ENCODE results near the gene SLC1A3. TPM values are rescaled to one million over a fixed set of nuclear protein-coding genes. Genes with fewer than 3 reads are reported as not detected.
"Not testable (repeated sequence)": the region's sequence is repeated elsewhere in the genome, so short reads cannot be mapped to it uniquely, and the experiment has no call there.

Gene SLC1A3
- total RNA-seq, 2 experiments from 2014 or later: 0.34 to 0.74 TPM

DNA sequence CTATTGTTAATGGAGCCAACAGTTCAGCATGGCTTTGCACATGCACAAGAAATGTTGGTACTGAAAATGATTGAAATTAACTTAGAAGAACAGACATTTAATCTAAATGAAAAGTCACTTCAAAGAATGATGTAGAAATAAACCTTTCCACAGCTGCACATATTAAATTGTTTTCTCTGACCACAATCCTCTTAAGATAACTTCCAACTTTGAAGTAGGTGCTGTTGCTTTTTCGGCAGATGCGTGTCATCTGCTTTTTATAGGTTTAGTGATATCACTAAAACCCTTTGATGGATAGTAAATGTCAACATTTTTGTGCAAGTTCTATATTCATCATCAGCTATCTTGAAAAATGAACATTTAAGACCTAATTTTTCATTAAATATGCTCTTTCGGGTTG, 25.3 kb upstream of the SLC1A3 start:
- H3K36me3 Mint-ChIP-seq (ENCODE audit: low read depth): no peaks in the 10 kb centered on the region
- intact Hi-C loops (cut with micrococcal nuclease): no loop called here
- H3K27ac Mint-ChIP-seq: no peak overlapping the region
- DNase-seq (no peak), ATAC-seq (no peak)
- ChIA-PET POLR2A (no interaction called here), CTCF (interaction anchor here (0.6 kb wide), 1 partner anchor 313 kb away, joined by 3 read pairs; no protein-coding TSS in a partner anchor)
- H3K9me3 Mint-ChIP-seq: no peaks in the 10 kb centered on the region
- no peaks in the 10 kb centered on the region for H3K4me1 Mint-ChIP-seq (ENCODE audit: low read depth)
- no peak overlapping the region for H3K4me3 Mint-ChIP-seq
- H3K27me3 Mint-ChIP-seq: peaks cover 8% of the 10 kb centered on the region
- TF ChIP-seq, protein P1, sequence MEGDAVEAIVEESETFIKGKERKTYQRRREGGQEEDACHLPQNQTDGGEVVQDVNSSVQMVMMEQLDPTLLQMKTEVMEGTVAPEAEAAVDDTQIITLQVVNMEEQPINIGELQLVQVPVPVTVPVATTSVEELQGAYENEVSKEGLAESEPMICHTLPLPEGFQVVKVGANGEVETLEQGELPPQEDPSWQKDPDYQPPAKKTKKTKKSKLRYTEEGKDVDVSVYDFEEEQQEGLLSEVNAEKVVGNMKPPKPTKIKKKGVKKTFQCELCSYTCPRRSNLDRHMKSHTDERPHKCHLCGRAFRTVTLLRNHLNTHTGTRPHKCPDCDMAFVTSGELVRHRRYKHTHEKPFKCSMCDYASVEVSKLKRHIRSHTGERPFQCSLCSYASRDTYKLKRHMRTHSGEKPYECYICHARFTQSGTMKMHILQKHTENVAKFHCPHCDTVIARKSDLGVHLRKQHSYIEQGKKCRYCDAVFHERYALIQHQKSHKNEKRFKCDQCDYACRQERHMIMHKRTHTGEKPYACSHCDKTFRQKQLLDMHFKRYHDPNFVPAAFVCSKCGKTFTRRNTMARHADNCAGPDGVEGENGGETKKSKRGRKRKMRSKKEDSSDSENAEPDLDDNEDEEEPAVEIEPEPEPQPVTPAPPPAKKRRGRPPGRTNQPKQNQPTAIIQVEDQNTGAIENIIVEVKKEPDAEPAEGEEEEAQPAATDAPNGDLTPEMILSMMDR (IDR thresholded peaks at IDR 0.05): no peak

DNA sequence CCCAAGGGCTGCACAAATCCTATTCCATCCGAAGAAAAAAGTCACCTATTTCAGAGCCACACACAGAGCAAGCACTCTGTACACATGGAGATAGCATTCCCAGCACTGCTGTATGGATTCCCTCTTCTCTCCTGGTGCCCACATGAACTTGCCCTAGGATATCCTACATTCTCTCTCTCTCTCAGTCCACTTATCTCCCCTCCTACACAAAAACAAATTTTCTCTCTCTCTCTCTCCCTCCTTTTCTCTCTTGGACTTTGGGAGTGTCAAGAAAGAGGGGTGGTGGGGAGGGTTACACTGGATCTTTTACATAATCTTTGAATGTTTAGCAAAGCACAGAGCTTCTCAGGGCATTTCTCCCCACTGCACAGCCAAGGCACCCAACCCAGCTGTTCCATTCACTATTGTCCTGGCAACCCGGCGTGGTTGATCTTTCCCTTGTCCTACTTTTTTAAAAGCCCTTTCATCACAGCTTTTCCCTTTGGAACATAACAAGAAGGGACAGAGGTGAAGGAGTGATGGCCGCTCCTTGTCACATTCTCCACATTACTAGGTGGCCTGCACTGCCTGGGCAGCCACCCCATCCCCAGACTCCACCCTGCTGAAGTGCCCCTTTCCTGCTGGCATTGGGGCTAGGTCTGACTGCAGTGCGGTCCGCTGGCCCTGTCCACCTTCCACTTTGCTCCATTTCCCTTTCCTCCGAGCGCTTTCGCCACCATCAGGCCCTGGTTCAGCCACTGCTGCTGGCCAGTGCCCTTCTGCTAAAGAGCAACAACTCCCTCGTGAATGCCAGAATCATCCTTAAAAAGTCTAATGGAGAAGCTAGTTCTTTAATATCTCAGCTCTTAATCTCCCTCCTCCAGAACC, 22.2 kb upstream of the SLC1A3 start:
- H3K9me3 Mint-ChIP-seq: no peaks in the 10 kb centered on the region
- no peaks in the 10 kb centered on the region for H3K4me1 Mint-ChIP-seq (ENCODE audit: low read depth)
- intact Hi-C loops (cut with micrococcal nuclease): no loop called here
- no peak overlapping the region for H3K4me3 Mint-ChIP-seq
- H3K36me3 Mint-ChIP-seq (ENCODE audit: low read depth): no peaks in the 10 kb centered on the region
- H3K27me3 Mint-ChIP-seq: peaks cover 9% of the 10 kb centered on the region
- DNase-seq: no peak
- no peak for ATAC-seq
- ChIA-PET POLR2A (no interaction called here), CTCF (interaction anchor here (0.6 kb wide), 1 partner anchor 108 kb away, joined by 3 read pairs; no protein-coding TSS in a partner anchor)
- no peak overlapping the region for H3K27ac Mint-ChIP-seq
- TF ChIP-seq, protein P1 (IDR thresholded peaks at IDR 0.05): no peak

DNA sequence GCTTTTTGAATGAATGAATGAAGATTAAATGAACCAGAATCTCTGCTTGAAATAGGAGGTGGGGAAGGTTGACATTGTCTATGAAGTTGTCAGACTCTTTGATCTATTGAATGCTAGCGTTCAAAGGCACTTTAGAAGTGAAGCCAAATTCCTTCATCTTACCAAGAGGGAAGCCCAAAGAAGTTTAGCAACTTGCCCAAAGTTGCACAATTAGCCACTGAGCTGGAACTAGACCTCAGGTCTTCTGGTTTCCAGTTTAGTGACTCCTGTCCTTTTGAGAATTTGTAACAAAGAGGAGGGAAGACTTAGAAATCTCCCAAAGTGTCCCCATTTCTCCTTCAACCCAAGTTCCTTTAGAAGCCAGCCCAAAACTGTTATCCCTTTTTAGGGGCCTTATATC, 20.7 kb upstream of the SLC1A3 start:
- intact Hi-C loops (cut with micrococcal nuclease): no loop called here
- TF ChIP-seq, protein P1 (IDR thresholded peaks at IDR 0.05): no peak
- ChIA-PET CTCF (interaction anchor here (0.6 kb wide), 1 partner anchor 335 kb away, joined by 3 read pairs; no protein-coding TSS in a partner anchor), POLR2A (no interaction called here)
- H3K4me3 Mint-ChIP-seq: no peak overlapping the region
- ATAC-seq (no peak), DNase-seq (no peak)
- no peak overlapping the region for H3K27ac Mint-ChIP-seq
- H3K36me3 Mint-ChIP-seq (ENCODE audit: low read depth): no peaks in the 10 kb centered on the region
- H3K27me3 Mint-ChIP-seq: peaks cover 7% of the 10 kb centered on the region
- no peaks in the 10 kb centered on the region for H3K4me1 Mint-ChIP-seq (ENCODE audit: low read depth)
- no peaks in the 10 kb centered on the region for H3K9me3 Mint-ChIP-seq

DNA sequence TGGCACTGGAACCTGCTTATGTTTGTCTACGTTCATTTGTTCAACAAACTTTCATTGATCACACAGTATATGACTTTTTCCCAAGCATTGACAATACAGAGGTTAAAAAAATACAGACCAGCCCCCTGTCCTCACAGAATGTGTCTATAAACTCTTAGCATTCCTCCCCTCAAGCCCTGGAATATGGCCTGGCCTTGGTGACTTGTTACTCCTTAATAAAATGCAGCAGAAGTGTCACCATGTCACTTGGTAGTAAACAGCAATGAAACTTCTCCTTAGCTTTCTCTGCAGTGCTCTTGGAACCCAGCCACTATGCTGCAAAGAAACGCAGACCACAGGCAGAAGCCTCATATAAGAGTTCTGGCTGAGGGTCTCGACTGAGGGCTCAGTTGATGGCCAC, 19.1 kb upstream of the SLC1A3 start:
- intact Hi-C loops (cut with micrococcal nuclease): no loop called here
- DNase-seq (no peak), ATAC-seq (no peak)
- Mint-ChIP-seq H3K27ac (no peak overlapping the region), H3K9me3 (no peaks in the 10 kb centered on the region), H3K4me1 (ENCODE audit: low read depth) (no peaks in the 10 kb centered on the region), H3K27me3 (peaks cover 4% of the 10 kb centered on the region), H3K4me3 (no peak overlapping the region), H3K36me3 (ENCODE audit: low read depth) (no peaks in the 10 kb centered on the region)
- CTCF ChIA-PET: no interaction called here
- POLR2A ChIA-PET: no interaction called here
- TF ChIP-seq, protein P1 (IDR thresholded peaks at IDR 0.05): no peak

DNA sequence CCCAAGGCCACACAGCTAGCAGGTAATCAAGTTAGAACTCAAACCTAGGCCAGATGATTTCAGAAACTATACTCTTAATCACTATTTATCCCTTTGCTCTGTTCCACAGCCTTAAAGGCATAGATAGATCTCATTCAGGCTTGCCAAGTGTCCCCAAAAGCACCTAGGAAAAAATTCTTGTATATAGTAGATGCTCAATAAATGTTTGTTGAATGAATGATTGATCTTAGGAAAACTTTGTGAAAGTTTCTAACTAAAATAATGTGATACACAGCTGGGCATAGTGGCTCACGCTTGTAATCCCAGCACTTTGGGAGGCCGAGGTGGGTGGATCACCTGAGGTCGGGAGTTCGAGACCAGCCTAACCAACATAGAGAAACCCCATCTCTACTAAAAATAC, 16.7 kb upstream of the SLC1A3 start:
- ATAC-seq; H3K9me3 Mint-ChIP-seq; H3K27ac Mint-ChIP-seq; H3K27me3 Mint-ChIP-seq; H3K4me1 Mint-ChIP-seq (ENCODE audit: low read depth); H3K4me3 Mint-ChIP-seq; DNase-seq; intact Hi-C loops (cut with micrococcal nuclease); H3K36me3 Mint-ChIP-seq (ENCODE audit: low read depth): not testable (repeated sequence)
- ChIA-PET POLR2A (interaction anchor here (0.6 kb wide), 1 partner anchor 187 kb away, joined by 3 read pairs; no protein-coding TSS in a partner anchor), CTCF (interaction anchor here (0.5 to 1.3 kb wide), 2 partner anchors 60 to 106 kb away, joined by 3 to 5 read pairs; no protein-coding TSS in a partner anchor)

Measured in activated CD8-positive, alpha-beta T cell treated with anti-CD3 and anti-CD28 coated beads for 36 hours (primary cell).